D721Med (cell line): ENCODE measurements around the gene TMEM184B.

Experiments used
- DNase-seq: peaks from one replicate; pipeline ENCODE4 v3.0.0; 2011; ENCODE audit warnings: low spot score; ENCODE audit not compliant: insufficient read length
- FAIRE-seq: peaks from 2 replicates; lab custom pipeline; 2011; peaks lifted over from hg19 to GRCh38; lab: Jason Lieb, UNC
- TF ChIP-seq, protein P1 (sequence below): IDR thresholded peaks from 2 replicates; pipeline ENCODE4 v1.5.1; 2012; ENCODE audit warnings: mild to moderate bottlenecking, control low read depth; ENCODE audit not compliant: insufficient read depth; ENCODE audit errors: missing control alignments

Gene TMEM184B

DNA sequence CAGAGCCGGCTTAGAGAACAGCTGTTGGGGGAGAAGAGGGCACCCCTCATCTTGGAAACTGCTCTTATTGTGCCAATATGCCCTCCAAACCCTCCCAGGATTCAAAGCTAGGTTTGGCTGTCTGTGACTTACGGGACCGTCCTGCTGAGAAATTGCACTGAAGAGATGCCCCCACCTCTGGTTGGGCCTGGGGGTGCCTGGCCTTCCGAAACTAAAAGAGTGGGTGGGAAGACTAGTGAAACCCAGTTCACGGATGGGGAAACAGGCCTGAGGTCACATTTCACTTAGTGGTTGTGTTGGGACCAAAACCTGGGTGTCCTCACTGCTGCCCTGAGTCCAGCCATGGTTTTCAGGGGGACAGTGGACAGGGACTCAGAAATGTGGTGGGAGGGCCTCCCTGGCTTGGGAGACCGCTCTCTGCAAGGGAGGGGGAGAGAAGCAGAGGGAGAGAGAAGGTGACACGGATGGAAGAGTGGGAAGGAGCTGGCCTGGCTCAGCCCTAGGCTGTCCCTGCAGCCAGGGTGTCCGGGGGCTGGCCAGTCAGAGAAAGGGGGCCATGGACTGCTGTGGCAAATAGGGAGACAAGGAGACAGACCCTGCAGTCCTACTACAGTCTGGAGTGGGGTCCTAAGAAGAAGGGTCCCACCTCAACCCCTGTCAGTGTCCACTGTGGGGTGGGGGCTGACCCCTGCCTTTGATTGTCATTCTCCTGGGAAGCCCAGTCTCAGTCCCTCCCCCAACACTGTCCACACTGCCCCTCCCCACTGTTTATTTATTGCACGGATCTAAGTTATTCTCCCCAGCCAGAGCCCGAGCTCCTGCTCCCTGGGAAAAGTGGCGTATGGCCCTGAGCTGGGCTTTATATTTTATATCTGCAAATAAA, 57.4 kb downstream of the TMEM184B start:
- FAIRE-seq, result no peak
- DNase-seq, result no peak
- TF ChIP-seq, protein P1, sequence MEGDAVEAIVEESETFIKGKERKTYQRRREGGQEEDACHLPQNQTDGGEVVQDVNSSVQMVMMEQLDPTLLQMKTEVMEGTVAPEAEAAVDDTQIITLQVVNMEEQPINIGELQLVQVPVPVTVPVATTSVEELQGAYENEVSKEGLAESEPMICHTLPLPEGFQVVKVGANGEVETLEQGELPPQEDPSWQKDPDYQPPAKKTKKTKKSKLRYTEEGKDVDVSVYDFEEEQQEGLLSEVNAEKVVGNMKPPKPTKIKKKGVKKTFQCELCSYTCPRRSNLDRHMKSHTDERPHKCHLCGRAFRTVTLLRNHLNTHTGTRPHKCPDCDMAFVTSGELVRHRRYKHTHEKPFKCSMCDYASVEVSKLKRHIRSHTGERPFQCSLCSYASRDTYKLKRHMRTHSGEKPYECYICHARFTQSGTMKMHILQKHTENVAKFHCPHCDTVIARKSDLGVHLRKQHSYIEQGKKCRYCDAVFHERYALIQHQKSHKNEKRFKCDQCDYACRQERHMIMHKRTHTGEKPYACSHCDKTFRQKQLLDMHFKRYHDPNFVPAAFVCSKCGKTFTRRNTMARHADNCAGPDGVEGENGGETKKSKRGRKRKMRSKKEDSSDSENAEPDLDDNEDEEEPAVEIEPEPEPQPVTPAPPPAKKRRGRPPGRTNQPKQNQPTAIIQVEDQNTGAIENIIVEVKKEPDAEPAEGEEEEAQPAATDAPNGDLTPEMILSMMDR, result no peak

DNA sequence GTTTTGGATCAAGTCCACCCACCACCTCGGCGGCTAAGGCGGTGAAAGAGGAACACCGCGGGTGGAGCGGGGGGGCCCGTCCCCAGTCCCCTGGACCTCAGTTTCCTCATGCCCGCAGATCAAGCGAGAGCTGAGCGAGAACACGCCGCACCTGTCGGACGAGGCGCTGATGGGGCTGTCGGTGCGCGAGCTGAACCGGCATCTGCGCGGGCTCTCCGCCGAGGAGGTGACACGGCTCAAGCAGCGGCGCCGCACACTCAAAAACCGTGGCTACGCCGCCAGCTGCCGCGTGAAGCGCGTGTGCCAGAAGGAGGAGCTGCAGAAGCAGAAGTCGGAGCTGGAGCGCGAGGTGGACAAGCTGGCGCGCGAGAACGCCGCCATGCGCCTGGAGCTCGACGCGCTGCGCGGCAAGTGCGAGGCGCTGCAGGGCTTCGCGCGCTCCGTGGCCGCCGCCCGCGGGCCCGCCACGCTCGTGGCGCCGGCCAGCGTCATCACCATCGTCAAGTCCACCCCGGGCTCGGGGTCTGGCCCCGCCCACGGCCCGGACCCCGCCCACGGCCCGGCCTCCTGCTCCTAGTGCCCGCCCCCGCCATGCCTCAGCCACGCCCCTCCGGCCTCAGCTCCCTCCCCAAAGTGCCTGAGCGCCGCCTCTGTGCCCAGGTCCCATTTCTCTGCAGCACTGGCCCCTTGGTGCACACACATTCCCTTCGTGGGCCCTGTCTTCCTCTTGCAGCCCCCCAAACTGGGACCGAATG, 58.3 kb downstream of the TMEM184B start:
- DNase-seq, result no peak
- no peak for FAIRE-seq
- TF ChIP-seq, protein P1, result peak; percentile 12

DNA sequence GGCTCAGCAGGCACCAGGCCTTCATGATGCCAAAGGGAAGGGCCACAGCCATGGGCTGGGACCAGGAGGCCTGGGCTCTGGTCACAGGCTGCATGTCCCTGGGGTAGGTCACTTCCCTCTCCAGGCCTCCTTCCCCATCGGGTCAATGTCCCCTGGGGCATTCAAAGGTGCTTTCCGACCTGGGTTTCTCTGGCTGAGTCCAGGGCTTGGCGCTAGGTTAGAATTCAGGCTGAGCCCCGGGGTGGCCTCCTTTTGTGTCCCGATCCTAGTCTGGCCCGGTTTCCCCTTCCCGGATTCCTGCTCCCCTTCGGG, 58.9 kb downstream of the TMEM184B start:
- FAIRE-seq (no peak), DNase-seq (no peak)
- TF ChIP-seq, protein P1, result no peak

DNA sequence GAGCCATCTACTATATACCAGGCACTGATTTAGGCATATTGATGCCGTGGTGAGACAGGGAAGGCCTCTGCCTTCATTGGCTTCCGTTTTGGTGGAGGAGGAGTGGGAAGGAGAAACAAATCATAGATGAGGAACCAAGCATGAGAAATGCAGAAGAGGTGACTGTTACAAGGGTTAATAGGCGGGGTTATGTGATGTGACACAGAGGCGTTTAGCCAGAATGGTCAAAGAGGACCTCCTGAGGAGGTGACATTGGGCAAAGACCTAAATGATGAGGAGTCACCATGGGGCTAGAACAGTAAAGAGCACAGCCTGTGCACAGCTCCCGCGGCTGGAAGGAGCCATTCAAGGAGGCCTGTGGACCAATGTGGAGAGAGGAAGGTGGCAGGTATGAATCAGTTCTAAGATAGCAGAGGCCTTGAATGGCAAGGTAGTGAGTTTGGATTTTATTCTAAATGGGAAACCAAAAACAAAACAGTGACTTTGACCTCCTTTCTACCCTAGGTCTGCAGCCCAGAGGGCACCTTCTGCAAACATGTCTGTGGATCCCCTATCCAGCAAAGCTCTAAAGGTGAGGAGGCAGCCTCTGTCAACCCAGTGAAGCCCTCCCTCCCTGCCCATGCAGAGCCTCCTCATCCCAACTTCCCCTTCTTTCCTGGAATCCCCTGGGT, 59.4 kb downstream of the TMEM184B start:
- TF ChIP-seq, protein P1, result no peak
- FAIRE-seq, result no peak
- no peak for DNase-seq

DNA sequence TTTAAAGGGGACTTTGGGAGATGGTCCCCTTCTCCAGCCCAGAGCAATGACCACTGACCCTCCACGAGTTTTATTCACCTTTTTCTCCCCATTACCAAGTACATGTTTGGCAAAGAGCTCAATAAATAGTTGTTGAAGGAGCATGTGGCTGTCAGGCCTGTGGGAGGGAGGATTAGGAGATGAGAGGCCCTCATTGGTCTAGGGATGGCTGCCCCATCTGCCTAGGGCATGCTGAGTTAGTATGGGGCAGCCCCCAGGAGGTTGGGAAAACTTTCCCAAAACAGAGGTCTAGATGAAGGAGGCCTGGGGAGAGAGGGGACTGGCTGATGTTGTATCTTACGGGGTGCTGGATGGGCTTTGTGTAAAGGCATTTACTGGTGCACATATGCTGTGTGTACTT, 60.4 kb downstream of the TMEM184B start:
- FAIRE-seq (no peak), DNase-seq (no peak)
- TF ChIP-seq, protein P1, result no peak

DNA sequence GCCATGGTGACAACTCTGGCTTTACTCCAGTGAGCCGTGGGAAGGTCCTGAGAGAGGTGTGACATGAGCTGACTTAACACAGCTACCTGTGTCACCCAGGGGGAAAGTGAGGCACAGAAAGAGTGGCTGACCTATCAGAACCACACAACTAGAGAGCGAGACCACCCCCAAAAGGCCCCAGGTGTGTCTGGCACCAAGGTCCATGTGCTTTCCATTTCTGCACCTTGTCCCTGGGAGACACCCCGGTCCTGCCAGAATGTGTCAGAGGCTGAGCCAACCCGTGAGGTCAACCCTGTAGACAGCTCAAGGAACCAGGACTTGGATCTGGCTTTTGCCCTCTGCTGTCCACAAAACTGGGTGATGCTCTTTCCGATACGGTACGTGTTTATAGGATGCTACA, 61.3 kb downstream of the TMEM184B start:
- TF ChIP-seq, protein P1, result no peak
- no peak for DNase-seq
- no peak for FAIRE-seq
